H1 (cell line): Measurements from ENCODE around the gene MRPL17. TPM values are rescaled to one million over a fixed set of nuclear protein-coding genes. Genes with fewer than 3 reads are reported as not detected.

Experiments
- polyA plus RNA-seq, 7 experiments: library from polyadenylated mRNA; depleted of rRNA in 3 of 7; stranded (reverse) in 5 of 7; unstranded in 2 of 7; fragments of >200 nt in 5 of 7; fragments of 200-250 nt in 2 of 7; gene quantifications; 1 replicate in 5 of 7; 2 replicates in 1 of 7; 4 replicates in 1 of 7; pipeline versions ENCODE4 v1.2.1 to v1.2.3, GENCODE V29; 2011 to 2013; ENCODE audit warnings: missing spikeins in 2 of 7, mixed read lengths in 2 of 7
- total RNA-seq: library from RNA; stranded (reverse); fragmentation: NEBNext Ultra II Directional; extraction: Animal tissue kit (Norgen Biotek cat#: 25700); gene quantifications from 2 replicates; pipeline ENCODE4 v1.2.1, GENCODE V29; 2021
- TF ChIP-seq, protein P1 (sequence below): IDR thresholded peaks from 2 replicates; pipeline ENCODE4 v1.6.1; 2012; ENCODE audit warnings: low read length, inconsistent platforms

MRPL17 gene
- total and polyA plus RNA-seq, 2 of the 8 experiments (the other 6 are each of a cell fraction or from before 2014, with no cell fraction given), result 55.7 to 70.5 TPM

DNA sequence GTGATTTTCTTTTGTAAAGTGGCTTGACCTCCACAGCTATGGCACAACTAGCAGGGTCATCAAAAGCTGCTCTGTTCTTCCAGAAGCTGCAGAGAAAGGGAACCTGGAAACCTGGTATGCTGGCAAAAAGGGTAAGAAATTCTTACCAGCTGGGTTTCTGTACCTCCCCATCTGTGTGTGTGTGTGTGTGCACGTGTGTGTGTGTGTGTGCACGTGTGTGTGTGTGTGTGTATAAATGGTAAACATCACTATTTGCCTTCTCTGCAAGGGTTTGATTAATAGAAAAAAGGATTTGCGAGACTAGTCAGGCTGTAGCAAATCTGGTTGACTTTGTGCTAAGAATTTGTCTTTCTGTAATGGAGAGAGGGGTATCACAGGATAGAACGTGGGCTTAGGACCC is 4.7 kb upstream of the MRPL17 start (continued):
- TF ChIP-seq, protein P1, sequence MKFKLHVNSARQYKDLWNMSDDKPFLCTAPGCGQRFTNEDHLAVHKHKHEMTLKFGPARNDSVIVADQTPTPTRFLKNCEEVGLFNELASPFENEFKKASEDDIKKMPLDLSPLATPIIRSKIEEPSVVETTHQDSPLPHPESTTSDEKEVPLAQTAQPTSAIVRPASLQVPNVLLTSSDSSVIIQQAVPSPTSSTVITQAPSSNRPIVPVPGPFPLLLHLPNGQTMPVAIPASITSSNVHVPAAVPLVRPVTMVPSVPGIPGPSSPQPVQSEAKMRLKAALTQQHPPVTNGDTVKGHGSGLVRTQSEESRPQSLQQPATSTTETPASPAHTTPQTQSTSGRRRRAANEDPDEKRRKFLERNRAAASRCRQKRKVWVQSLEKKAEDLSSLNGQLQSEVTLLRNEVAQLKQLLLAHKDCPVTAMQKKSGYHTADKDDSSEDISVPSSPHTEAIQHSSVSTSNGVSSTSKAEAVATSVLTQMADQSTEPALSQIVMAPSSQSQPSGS, result no peak
